ENCODE data around the gene DHCR7.

GRCh38 chr11:71432761-71433647, 15.2 kb downstream of the DHCR7 start:
- TF ChIP-seq CTCF (conservative IDR thresholded peaks at IDR 0.05; ENCODE audit: low read depth, low read length): no peak
- no peak for TF ChIP-seq EZH2 (IDR thresholded peaks at IDR 0.05; ENCODE audit: borderline replicate concordance, low read depth, low read length, poor library complexity, severe bottlenecking)
